ENCODE measurements around the gene TDP2. TPM values are rescaled to one million over a fixed set of nuclear protein-coding genes. Genes with fewer than 3 reads are reported as not detected.

TDP2 gene
- total RNA-seq, 1 donor from 2014 or later, result 56.9 TPM

DNA sequence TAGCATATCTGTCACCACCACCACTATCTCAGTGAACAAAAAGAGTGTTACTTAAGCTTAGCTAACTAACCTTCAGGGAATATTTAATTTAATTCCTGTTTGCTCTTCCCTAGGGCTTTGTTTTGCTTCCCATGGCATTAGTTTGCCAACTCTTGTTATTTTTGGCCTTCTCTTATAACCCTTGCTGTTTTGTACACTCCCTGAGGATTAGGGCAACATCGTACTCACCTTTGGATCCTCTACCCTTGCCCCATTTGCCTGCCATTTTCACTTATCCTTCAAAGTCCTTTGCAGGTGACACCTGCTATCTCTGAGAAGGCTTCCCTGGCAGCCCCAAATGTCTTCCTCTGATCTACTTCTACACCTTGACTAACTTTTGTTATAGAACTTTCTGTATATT is 23.9 kb upstream of the TDP2 start:
- Mint-ChIP-seq H3K27ac (ENCODE audit: unreplicated experiment) (no peak overlapping the region), H3K9me3 (ENCODE audit: unreplicated experiment) (peaks cover 4% of the 10 kb centered on the region), H3K36me3 (ENCODE audit: unreplicated experiment) (no peaks in the 10 kb centered on the region), H3K27me3 (ENCODE audit: unreplicated experiment) (peaks cover 2% of the 10 kb centered on the region), H3K4me1 (ENCODE audit: low read depth, unreplicated experiment) (peaks cover 14% of the 10 kb centered on the region), H3K4me3 (ENCODE audit: unreplicated experiment) (no peak overlapping the region)
- TF ChIP-seq, protein P1, sequence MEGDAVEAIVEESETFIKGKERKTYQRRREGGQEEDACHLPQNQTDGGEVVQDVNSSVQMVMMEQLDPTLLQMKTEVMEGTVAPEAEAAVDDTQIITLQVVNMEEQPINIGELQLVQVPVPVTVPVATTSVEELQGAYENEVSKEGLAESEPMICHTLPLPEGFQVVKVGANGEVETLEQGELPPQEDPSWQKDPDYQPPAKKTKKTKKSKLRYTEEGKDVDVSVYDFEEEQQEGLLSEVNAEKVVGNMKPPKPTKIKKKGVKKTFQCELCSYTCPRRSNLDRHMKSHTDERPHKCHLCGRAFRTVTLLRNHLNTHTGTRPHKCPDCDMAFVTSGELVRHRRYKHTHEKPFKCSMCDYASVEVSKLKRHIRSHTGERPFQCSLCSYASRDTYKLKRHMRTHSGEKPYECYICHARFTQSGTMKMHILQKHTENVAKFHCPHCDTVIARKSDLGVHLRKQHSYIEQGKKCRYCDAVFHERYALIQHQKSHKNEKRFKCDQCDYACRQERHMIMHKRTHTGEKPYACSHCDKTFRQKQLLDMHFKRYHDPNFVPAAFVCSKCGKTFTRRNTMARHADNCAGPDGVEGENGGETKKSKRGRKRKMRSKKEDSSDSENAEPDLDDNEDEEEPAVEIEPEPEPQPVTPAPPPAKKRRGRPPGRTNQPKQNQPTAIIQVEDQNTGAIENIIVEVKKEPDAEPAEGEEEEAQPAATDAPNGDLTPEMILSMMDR (IDR thresholded peaks at IDR 0.05; ENCODE audit: partially characterized antibody, unreplicated experiment), result no peak
- DNase-seq, result no peak

DNA sequence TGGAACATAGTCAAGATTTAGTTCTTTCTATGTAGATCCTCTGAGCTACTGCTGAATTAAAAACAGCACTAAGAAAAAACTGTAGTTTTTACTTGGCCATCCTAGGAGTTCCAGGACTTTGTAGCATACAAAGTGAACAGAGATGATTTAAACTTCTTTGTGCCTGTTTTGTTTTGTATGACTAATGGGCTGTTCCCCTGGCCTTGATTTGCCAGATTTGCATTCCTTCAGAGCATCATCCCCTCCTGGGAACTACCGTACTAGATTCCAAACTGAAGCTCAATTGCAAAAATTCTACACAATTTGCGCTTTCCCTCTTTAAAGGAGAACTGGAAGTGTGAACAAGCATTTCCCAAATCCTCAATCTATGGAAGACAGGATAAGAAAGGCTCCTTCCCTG is 23.3 kb upstream of the TDP2 start:
- Mint-ChIP-seq H3K27me3 (ENCODE audit: unreplicated experiment) (peaks cover 2% of the 10 kb centered on the region), H3K9me3 (ENCODE audit: unreplicated experiment) (peaks cover 4% of the 10 kb centered on the region), H3K4me1 (ENCODE audit: low read depth, unreplicated experiment) (peaks cover 14% of the 10 kb centered on the region), H3K27ac (ENCODE audit: unreplicated experiment) (no peak overlapping the region), H3K36me3 (ENCODE audit: unreplicated experiment) (no peaks in the 10 kb centered on the region), H3K4me3 (ENCODE audit: unreplicated experiment) (no peak overlapping the region)
- TF ChIP-seq, protein P1 (IDR thresholded peaks at IDR 0.05; ENCODE audit: partially characterized antibody, unreplicated experiment), result no peak
- DNase-seq, result no peak

DNA sequence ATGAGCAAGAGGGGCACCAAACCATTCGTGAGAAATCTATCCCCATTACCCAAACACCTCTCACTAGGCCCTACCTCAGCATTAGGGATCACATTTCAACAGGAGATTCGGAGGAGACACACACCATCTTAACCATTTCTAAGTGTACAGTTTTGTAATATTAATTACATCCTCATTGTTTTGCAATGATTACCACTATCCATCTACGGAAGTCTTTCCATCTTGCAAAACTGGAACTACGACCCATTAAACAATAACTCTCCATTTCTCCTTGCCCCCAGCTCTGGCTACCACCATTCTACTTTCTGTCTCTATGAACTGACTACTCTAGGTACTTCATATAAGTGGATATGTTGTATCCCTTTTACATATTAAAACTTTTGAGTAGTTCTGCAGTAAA is 20.2 kb upstream of the TDP2 start:
- TF ChIP-seq, protein P1 (IDR thresholded peaks at IDR 0.05; ENCODE audit: partially characterized antibody, unreplicated experiment), result no peak
- no peak for DNase-seq
- Mint-ChIP-seq H3K4me1 (ENCODE audit: low read depth, unreplicated experiment) (peaks cover 11% of the 10 kb centered on the region), H3K4me3 (ENCODE audit: unreplicated experiment) (no peak overlapping the region), H3K9me3 (ENCODE audit: unreplicated experiment) (no peaks in the 10 kb centered on the region), H3K27me3 (ENCODE audit: unreplicated experiment) (no peaks in the 10 kb centered on the region), H3K36me3 (ENCODE audit: unreplicated experiment) (no peaks in the 10 kb centered on the region), H3K27ac (ENCODE audit: unreplicated experiment) (no peak overlapping the region)

DNA sequence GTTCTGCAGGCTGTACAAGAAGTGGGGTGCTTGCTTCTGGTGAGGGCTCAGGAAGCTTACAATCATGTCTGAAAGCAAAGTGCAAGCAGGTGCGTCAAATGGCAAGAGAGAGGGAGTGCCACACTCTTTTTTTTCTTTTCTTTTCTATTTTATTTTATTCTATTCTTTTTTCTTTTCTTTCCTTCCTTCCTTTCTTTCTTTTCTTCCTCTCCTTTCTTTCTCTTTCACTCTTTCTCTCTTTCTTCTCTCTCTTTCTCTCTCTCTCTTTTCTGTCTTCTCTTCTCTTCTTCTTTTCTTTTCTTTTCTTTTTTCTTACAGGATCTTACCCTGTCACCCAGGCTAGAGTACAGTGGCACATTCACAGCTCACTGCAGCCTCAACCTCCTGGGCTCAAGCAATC is 19.7 kb upstream of the TDP2 start:
- DNase-seq, result no peak
- Mint-ChIP-seq H3K4me1 (ENCODE audit: low read depth, unreplicated experiment) (peaks cover 9% of the 10 kb centered on the region), H3K27me3 (ENCODE audit: unreplicated experiment) (no peaks in the 10 kb centered on the region), H3K36me3 (ENCODE audit: unreplicated experiment) (peaks cover 4% of the 10 kb centered on the region), H3K27ac (ENCODE audit: unreplicated experiment) (no peak overlapping the region), H3K9me3 (ENCODE audit: unreplicated experiment) (no peaks in the 10 kb centered on the region), H3K4me3 (ENCODE audit: unreplicated experiment) (no peak overlapping the region)
- TF ChIP-seq, protein P1 (IDR thresholded peaks at IDR 0.05; ENCODE audit: partially characterized antibody, unreplicated experiment), result no peak

DNA sequence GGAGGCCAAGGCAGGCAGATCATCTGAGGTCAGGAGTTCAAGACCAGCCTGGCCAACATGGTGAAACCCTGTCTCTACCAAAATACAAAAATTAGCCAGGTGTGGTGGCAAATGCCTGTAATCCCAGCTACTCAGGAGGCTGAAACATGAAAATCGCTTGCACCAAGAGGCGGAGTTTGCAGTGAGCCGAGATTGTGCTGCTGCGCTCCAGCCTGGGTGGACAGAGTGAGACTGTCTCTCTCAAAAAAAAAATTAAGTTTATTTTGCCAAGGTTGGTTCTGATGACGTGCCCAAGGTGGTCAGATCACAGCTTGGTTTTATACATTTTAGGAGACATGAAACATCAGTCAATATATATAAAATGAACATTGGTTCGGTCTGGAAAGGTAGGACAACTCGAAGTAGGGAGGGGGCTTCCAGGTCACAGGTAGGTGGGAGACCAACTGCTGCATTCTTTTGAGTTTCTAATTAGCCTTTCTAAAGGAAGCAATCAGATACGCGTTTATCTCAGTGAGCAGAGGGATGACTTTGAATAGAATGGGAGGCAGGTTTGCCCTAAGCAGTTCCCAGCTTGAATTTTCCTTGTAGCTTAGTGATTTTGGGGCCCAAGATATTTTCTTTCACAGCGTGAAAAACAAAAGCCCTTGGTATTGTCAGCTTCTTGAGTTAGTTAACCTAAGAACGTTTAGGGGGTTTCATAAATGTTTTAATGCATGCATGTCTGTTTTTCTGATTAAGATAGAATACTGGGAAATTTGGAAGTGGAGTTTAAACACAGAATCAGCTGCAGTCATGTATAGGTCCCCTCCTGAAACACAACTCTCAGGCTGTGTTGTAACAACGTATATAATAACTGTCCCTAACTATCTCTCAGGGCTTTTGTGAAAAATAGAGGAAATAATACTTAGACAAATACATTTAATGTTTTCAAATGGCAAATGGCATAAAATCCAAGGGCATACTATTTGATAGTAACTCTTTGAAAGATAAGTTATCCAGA is 16.9 kb upstream of the TDP2 start:
- H3K4me1 Mint-ChIP-seq (ENCODE audit: low read depth, unreplicated experiment), result peaks cover 4% of the 10 kb centered on the region
- TF ChIP-seq, protein P1 (IDR thresholded peaks at IDR 0.05; ENCODE audit: partially characterized antibody, unreplicated experiment), result no peak
- no peak for DNase-seq
- no peaks in the 10 kb centered on the region for H3K27me3 Mint-ChIP-seq (ENCODE audit: unreplicated experiment)
- H3K27ac Mint-ChIP-seq (ENCODE audit: unreplicated experiment), result peak overlapping the region; percentile 49
- H3K9me3 Mint-ChIP-seq (ENCODE audit: unreplicated experiment), result no peaks in the 10 kb centered on the region
- no peak overlapping the region for H3K4me3 Mint-ChIP-seq (ENCODE audit: unreplicated experiment)
- peaks cover 9% of the 10 kb centered on the region for H3K36me3 Mint-ChIP-seq (ENCODE audit: unreplicated experiment)

Measured in glutamatergic neuron (in vitro differentiated cells).